Measurements from ENCODE around the gene AHRR.
A peak's percentile ranks its signal among the peaks of the same experiment; 100 is the strongest.

The AHRR gene

GRCh38 chr5:441996-442334, 120.5 kb downstream of the AHRR start:
- no peak overlapping the region for H3K9ac ChIP-seq (ENCODE audit: low read length)
- H3K4me3 ChIP-seq (ENCODE audit: low read length) = peak overlapping the region; percentile 73
- peaks cover 19% of the 10 kb centered on the region for H3K4me1 ChIP-seq (ENCODE audit: control insufficient read depth, insufficient read depth, low read length)
- no peaks in the 10 kb centered on the region for H3K36me3 ChIP-seq (ENCODE audit: control insufficient read depth, insufficient read depth, low read length)
- H3K9me3 ChIP-seq (ENCODE audit: control insufficient read depth, low read length) = no peaks in the 10 kb centered on the region
- no peaks in the 10 kb centered on the region for H3K27me3 ChIP-seq (ENCODE audit: control insufficient read depth, insufficient read depth, low read length)

GRCh38 chr5:442335-443238, 121.1 kb downstream of the AHRR start, which contains the start of gene EXOC3:
EXOC3 (plus strand) TSS chr5:443176; CDS start chr5:446206, 3,030 bp downstream.
- Histone ChIP-seq H3K9me3 (ENCODE audit: control insufficient read depth, low read length) (no peaks in the 10 kb centered on the region), H3K9ac (ENCODE audit: low read length) (peak within 1 kb of the TSS; percentile 87), H3K27me3 (ENCODE audit: control insufficient read depth, insufficient read depth, low read length) (no peaks in the 10 kb centered on the region), H3K36me3 (ENCODE audit: control insufficient read depth, insufficient read depth, low read length) (peaks cover 3% of the 10 kb centered on the region), H3K4me3 (ENCODE audit: low read length) (peak within 1 kb of the TSS; percentile 92), H3K4me1 (ENCODE audit: control insufficient read depth, insufficient read depth, low read length) (peaks cover 19% of the 10 kb centered on the region)

GRCh38 chr5:443239-444151, 122.0 kb downstream of the AHRR start:
- H3K9ac ChIP-seq (ENCODE audit: low read length) = peak overlapping the region; percentile 87
- peak overlapping the region; percentile 92 for H3K4me3 ChIP-seq (ENCODE audit: low read length)
- no peaks in the 10 kb centered on the region for H3K27me3 ChIP-seq (ENCODE audit: control insufficient read depth, insufficient read depth, low read length)
- peaks cover 8% of the 10 kb centered on the region for H3K36me3 ChIP-seq (ENCODE audit: control insufficient read depth, insufficient read depth, low read length)
- no peaks in the 10 kb centered on the region for H3K9me3 ChIP-seq (ENCODE audit: control insufficient read depth, low read length)
- H3K4me1 ChIP-seq (ENCODE audit: control insufficient read depth, insufficient read depth, low read length) = peaks cover 19% of the 10 kb centered on the region

- Histone ChIP-seq H3K9ac (ENCODE audit: low read length) (peak overlapping the region; percentile 87), H3K4me3 (ENCODE audit: low read length) (no peak overlapping the region), H3K36me3 (ENCODE audit: control insufficient read depth, insufficient read depth, low read length) (peaks cover 8% of the 10 kb centered on the region), H3K27me3 (ENCODE audit: control insufficient read depth, insufficient read depth, low read length) (no peaks in the 10 kb centered on the region), H3K9me3 (ENCODE audit: control insufficient read depth, low read length) (no peaks in the 10 kb centered on the region), H3K4me1 (ENCODE audit: control insufficient read depth, insufficient read depth, low read length) (peaks cover 19% of the 10 kb centered on the region)
These were observed 122.7 kb downstream of the AHRR start for GRCh38 chr5:444226-444625.

GRCh38 chr5:445591-445990, 124.1 kb downstream of the AHRR start:
- no peaks in the 10 kb centered on the region for H3K27me3 ChIP-seq (ENCODE audit: control insufficient read depth, insufficient read depth, low read length)
- H3K4me1 ChIP-seq (ENCODE audit: control insufficient read depth, insufficient read depth, low read length) = peaks cover 19% of the 10 kb centered on the region
- no peak overlapping the region for H3K4me3 ChIP-seq (ENCODE audit: low read length)
- no peaks in the 10 kb centered on the region for H3K9me3 ChIP-seq (ENCODE audit: control insufficient read depth, low read length)
- H3K9ac ChIP-seq (ENCODE audit: low read length) = no peak overlapping the region
- H3K36me3 ChIP-seq (ENCODE audit: control insufficient read depth, insufficient read depth, low read length) = peaks cover 8% of the 10 kb centered on the region

- Histone ChIP-seq H3K9ac (ENCODE audit: low read length) (no peak overlapping the region), H3K36me3 (ENCODE audit: control insufficient read depth, insufficient read depth, low read length) (peaks cover 8% of the 10 kb centered on the region), H3K4me3 (ENCODE audit: low read length) (no peak overlapping the region), H3K4me1 (ENCODE audit: control insufficient read depth, insufficient read depth, low read length) (peaks cover 19% of the 10 kb centered on the region), H3K9me3 (ENCODE audit: control insufficient read depth, low read length) (no peaks in the 10 kb centered on the region), H3K27me3 (ENCODE audit: control insufficient read depth, insufficient read depth, low read length) (no peaks in the 10 kb centered on the region)
These were observed 124.8 kb downstream of the AHRR start for GRCh38 chr5:446066-446882.

GRCh38 chr5:446883-447263, 125.4 kb downstream of the AHRR start:
- H3K9ac ChIP-seq (ENCODE audit: low read length) = no peak overlapping the region

GRCh38 chr5:447501-447900, 126.0 kb downstream of the AHRR start:
- Histone ChIP-seq H3K4me1 (ENCODE audit: control insufficient read depth, insufficient read depth, low read length) (peaks cover 13% of the 10 kb centered on the region), H3K27me3 (ENCODE audit: control insufficient read depth, insufficient read depth, low read length) (no peaks in the 10 kb centered on the region), H3K9me3 (ENCODE audit: control insufficient read depth, low read length) (no peaks in the 10 kb centered on the region), H3K36me3 (ENCODE audit: control insufficient read depth, insufficient read depth, low read length) (peaks cover 8% of the 10 kb centered on the region), H3K9ac (ENCODE audit: low read length) (no peak overlapping the region), H3K4me3 (ENCODE audit: low read length) (no peak overlapping the region)

More at GRCh38 chr5:446883-447263, 125.4 kb downstream of the AHRR start:
- H3K4me1 ChIP-seq (ENCODE audit: control insufficient read depth, insufficient read depth, low read length) = peaks cover 19% of the 10 kb centered on the region
- no peak overlapping the region for H3K4me3 ChIP-seq (ENCODE audit: low read length)
- H3K9me3 ChIP-seq (ENCODE audit: control insufficient read depth, low read length) = no peaks in the 10 kb centered on the region
- H3K27me3 ChIP-seq (ENCODE audit: control insufficient read depth, insufficient read depth, low read length) = no peaks in the 10 kb centered on the region
- peaks cover 8% of the 10 kb centered on the region for H3K36me3 ChIP-seq (ENCODE audit: control insufficient read depth, insufficient read depth, low read length)

GRCh38 chr5:448061-448765, 126.7 kb downstream of the AHRR start:
- Histone ChIP-seq H3K9me3 (ENCODE audit: control insufficient read depth, low read length) (no peaks in the 10 kb centered on the region), H3K4me3 (ENCODE audit: low read length) (no peak overlapping the region), H3K36me3 (ENCODE audit: control insufficient read depth, insufficient read depth, low read length) (peaks cover 8% of the 10 kb centered on the region), H3K9ac (ENCODE audit: low read length) (no peak overlapping the region), H3K27me3 (ENCODE audit: control insufficient read depth, insufficient read depth, low read length) (no peaks in the 10 kb centered on the region), H3K4me1 (ENCODE audit: control insufficient read depth, insufficient read depth, low read length) (peaks cover 12% of the 10 kb centered on the region)

GRCh38 chr5:448766-449090, 127.2 kb downstream of the AHRR start:
- peaks cover 8% of the 10 kb centered on the region for H3K36me3 ChIP-seq (ENCODE audit: control insufficient read depth, insufficient read depth, low read length)
- peaks cover 9% of the 10 kb centered on the region for H3K4me1 ChIP-seq (ENCODE audit: control insufficient read depth, insufficient read depth, low read length)
- no peaks in the 10 kb centered on the region for H3K27me3 ChIP-seq (ENCODE audit: control insufficient read depth, insufficient read depth, low read length)
- H3K9me3 ChIP-seq (ENCODE audit: control insufficient read depth, low read length) = no peaks in the 10 kb centered on the region
- no peak overlapping the region for H3K4me3 ChIP-seq (ENCODE audit: low read length)
- H3K9ac ChIP-seq (ENCODE audit: low read length) = no peak overlapping the region

GRCh38 chr5:449151-449550, 127.6 kb downstream of the AHRR start:
- Histone ChIP-seq H3K4me1 (ENCODE audit: control insufficient read depth, insufficient read depth, low read length) (peaks cover 5% of the 10 kb centered on the region), H3K9me3 (ENCODE audit: control insufficient read depth, low read length) (no peaks in the 10 kb centered on the region), H3K36me3 (ENCODE audit: control insufficient read depth, insufficient read depth, low read length) (peaks cover 8% of the 10 kb centered on the region), H3K4me3 (ENCODE audit: low read length) (no peak overlapping the region), H3K27me3 (ENCODE audit: control insufficient read depth, insufficient read depth, low read length) (no peaks in the 10 kb centered on the region), H3K9ac (ENCODE audit: low read length) (no peak overlapping the region)

Measured in mucosa of stomach (tissue), 1 donor.